HepG2 (cell line): ENCODE measurements around the gene DLG2.

ENCODE experiments used
- CREM ChIP-seq, 2 experiments: sonication (generic) in 1 of 2; formaldehyde crosslinking in 1 of 2; IDR thresholded peaks; 2 replicates each; pipeline versions ENCODE4 v1.4.0 to v1.6.1; 2016 to 2020; ENCODE audit warnings: antibody characterized with exemption in 1 of 2, mild to moderate bottlenecking in 1 of 2, missing genetic modification reagents in 1 of 2
- EP300 ChIP-seq, 3 experiments: sonication (generic) in 1 of 3; formaldehyde crosslinking in 1 of 3; IDR thresholded peaks; 2 replicates each; pipeline versions ENCODE4 v1.5.1 to v1.6.1; 2011 to 2020; ENCODE audit warnings: low read depth in 2 of 3, low read length in 2 of 3, borderline replicate concordance in 1 of 3, improper control_type of control experiment in 1 of 3, mild to moderate bottlenecking in 1 of 3, missing genetic modification reagents in 1 of 3, moderate library complexity in 1 of 3
- MAFK ChIP-seq, 2 experiments: IDR thresholded peaks in 1 of 2; conservative IDR thresholded peaks in 1 of 2; 2 replicates each; pipeline ENCODE4 v1.6.1; 2011; ENCODE audit warnings: improper control_type of control experiment in 2 of 2, low read length in 2 of 2
- NBN ChIP-seq: fragments of 450-650 bp; conservative IDR thresholded peaks from 2 replicates; pipeline ENCODE4 v1.6.1; 2017
- NFIC ChIP-seq: IDR thresholded peaks from 2 replicates; pipeline ENCODE4 v1.6.1; 2012; ENCODE audit warnings: mild to moderate bottlenecking, low read length, inconsistent platforms
- RFX3 ChIP-seq: IDR thresholded peaks from 2 replicates; pipeline ENCODE4 v1.6.1; 2016; ENCODE audit warnings: missing biosample characterization, missing genetic modification reagents
- SP2 ChIP-seq: sonication (generic); formaldehyde crosslinking; IDR thresholded peaks from 2 replicates; pipeline ENCODE4 v1.5.1; 2020; ENCODE audit warnings: mild to moderate bottlenecking, missing genetic modification reagents
- SPEN ChIP-seq: sonication (generic); formaldehyde crosslinking; IDR thresholded peaks from 2 replicates; pipeline ENCODE4 v1.5.1; 2020; ENCODE audit warnings: low read depth, mild to moderate bottlenecking, missing genetic modification reagents
- ZNF558 ChIP-seq: sonication (generic); formaldehyde crosslinking; IDR thresholded peaks from 2 replicates; pipeline ENCODE4 v1.9.0; 2022; ENCODE audit warnings: mild to moderate bottlenecking, missing genetic modification reagents, borderline replicate concordance
- ZNF703 ChIP-seq: sonication (generic); formaldehyde crosslinking; IDR thresholded peaks from 2 replicates; pipeline ENCODE4 v1.5.1; 2020; ENCODE audit warnings: missing genetic modification reagents, mild to moderate bottlenecking, moderate library complexity, borderline replicate concordance

DNA sequence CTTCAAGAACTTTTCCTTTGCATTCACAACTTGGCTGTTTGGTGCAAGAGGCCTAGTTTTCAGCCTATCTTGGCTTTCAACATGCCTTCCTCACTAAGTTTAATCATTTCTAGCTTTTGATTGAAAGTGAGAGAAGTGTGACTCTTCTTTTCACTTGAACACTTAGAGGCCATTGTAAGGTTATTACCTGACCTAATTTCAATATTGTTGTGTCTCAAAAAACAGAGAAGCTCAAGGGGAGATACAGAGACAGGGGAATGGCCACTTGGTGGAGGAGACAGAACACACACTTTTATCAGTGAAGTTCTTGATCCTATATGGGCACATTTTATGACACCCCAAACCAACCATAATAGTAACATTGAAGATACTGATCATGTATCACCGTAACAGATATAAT, 532.3 kb downstream of the DLG2 start:
- TF ChIP-seq SPEN (CRISPR knock-in tag) (no peak), ZNF558 (CRISPR knock-in tag) (no peak), NFIC (no peak), MAFK (conservative IDR thresholded peaks at IDR 0.05 in 1 of 2, IDR thresholded peaks at IDR 0.05 in 1 of 2; ENCODE audit: low read length in 2 of 2) (no peak), NBN (no peak), SP2 (CRISPR knock-in tag) (no peak), ZNF703 (CRISPR knock-in tag) (no peak), RFX3 (no peak), CREM (IDR thresholded peaks at IDR 0.05) (no peak), CREM (CRISPR knock-in tag; IDR thresholded peaks at IDR 0.05) (no peak), EP300 (IDR thresholded peaks at IDR 0.05; ENCODE audit: low read depth in 2 of 2, low read length in 2 of 2) (no peak), EP300 (CRISPR knock-in tag; IDR thresholded peaks at IDR 0.05; ENCODE audit: borderline replicate concordance) (no peak)
